Testis (tissue), 3 donors: ENCODE results near the gene LMBRD1. TPM values are rescaled to one million over a fixed set of nuclear protein-coding genes. Genes with fewer than 3 reads are reported as not detected.

Experiments
- DNase-seq: peaks from one replicate; pipeline ENCODE4 v3.0.0-alpha.2; 2019
- H3K27ac ChIP-seq, 2 donors: fragments of 200-600 bp; sonication (generic); one replicate each; pipeline ENCODE4 v1.5.1; 2019
- H3K27me3 ChIP-seq: fragments of 200-600 bp; sonication (generic); one replicate; pipeline ENCODE4 v1.5.1; 2019
- H3K36me3 ChIP-seq: fragments of 200-600 bp; sonication (generic); one replicate; pipeline ENCODE4 v1.5.1; 2017; ENCODE audit warnings: low read depth; ENCODE audit errors: missing control alignments
- H3K4me1 ChIP-seq: fragments of 200-600 bp; sonication (generic); one replicate; pipeline ENCODE4 v1.5.1; 2019
- H3K4me3 ChIP-seq, 2 donors: fragments of 200-600 bp; sonication (generic); one replicate each; pipeline ENCODE4 v1.5.1; 2017 to 2019
- H3K9me3 ChIP-seq: fragments of 200-600 bp; sonication (generic); one replicate; pipeline ENCODE4 v1.5.1; 2017
- CTCF ChIP-seq, 3 experiments: fragments of 450-650 bp in 2 of 3; fragments of 200-600 bp in 1 of 3; sonication (generic) in 1 of 3; IDR thresholded peaks; one replicate each; pipeline ENCODE4 v1.5.1; 2016 to 2019; ENCODE audit warnings: antibody characterized with exemption in 3 of 3, mild to moderate bottlenecking in 2 of 3, moderate library complexity in 1 of 3
- POLR2A ChIP-seq: fragments of 450-650 bp; IDR thresholded peaks from one replicate; pipeline ENCODE4 v1.6.1; 2017; ENCODE audit warnings: antibody characterized with exemption, mild to moderate bottlenecking, moderate library complexity
- WGBS, 2 donors: methylation state at CpG; one replicate each; pipeline ENCODE4 v1.1.5; 2018; 5-methylcytosine and 5-hydroxymethylcytosine counted together
- intact Hi-C: fragments of 100-400 bp; cut with DNase I; formaldehyde crosslinking; loops from one replicate; pipeline ENCODE4 v1.15.1; 2023; ENCODE audit warnings: low total_unique reads
- polyA plus RNA-seq: library from polyadenylated mRNA; stranded (reverse); fragments of 350-450 nt; fragmentation: Illumina TruSeq; extraction: RNeasy Lipid Tissue Mini Kit (QIAGEN cat#74804); gene quantifications from one replicate; pipeline ENCODE4 v1.2.3, GENCODE V29; 2014; ENCODE audit warnings: low read depth, low replicate concordance; ENCODE audit not compliant: insufficient read depth
- total RNA-seq, 2 donors: library from RNA; depleted of rRNA; stranded (reverse); fragments of >200 nt; gene quantifications; one replicate each; pipeline ENCODE4 v1.2.3, GENCODE V29; 2016

Gene LMBRD1
- total and polyA plus RNA-seq, 3 donors from 2014 or later = 43.0 to 54.4 (median 49.2) TPM

- intact Hi-C loops = no loop called here
- no peak overlapping the region for H3K27ac ChIP-seq
- no peaks in the 10 kb centered on the region for H3K4me1 ChIP-seq
- H3K4me3 ChIP-seq = no peak overlapping the region
- no peak for DNase-seq
- H3K9me3 ChIP-seq = no peaks in the 10 kb centered on the region
- no peaks in the 10 kb centered on the region for H3K27me3 ChIP-seq
- H3K36me3 ChIP-seq = no peaks in the 10 kb centered on the region
- TF ChIP-seq CTCF (IDR thresholded peaks at IDR 0.05) (no peak), POLR2A (no peak)
- 91 to 92% methylated on average over 3 of the region's 3 CpGs for WGBS, 2 donors
These were observed 33.0 kb downstream of the LMBRD1 start for GRCh38 chr6:69763763-69764162.

GRCh38 chr6:69761853-69762252, 35.0 kb downstream of the LMBRD1 start:
- TF ChIP-seq CTCF (IDR thresholded peaks at IDR 0.05) (no peak), POLR2A (no peak)
- H3K27me3 ChIP-seq = no peaks in the 10 kb centered on the region
- peaks cover 3% of the 10 kb centered on the region for H3K4me1 ChIP-seq
- DNase-seq = no peak
- 83 to 89% methylated on average over 2 of the region's 2 CpGs for WGBS, 2 donors
- no peaks in the 10 kb centered on the region for H3K9me3 ChIP-seq
- no peak overlapping the region for H3K4me3 ChIP-seq
- no peak overlapping the region for H3K27ac ChIP-seq
- no peaks in the 10 kb centered on the region for H3K36me3 ChIP-seq
- intact Hi-C loops = no loop called here

- Histone ChIP-seq H3K9me3 (no peaks in the 10 kb centered on the region), H3K27me3 (no peaks in the 10 kb centered on the region), H3K36me3 (no peaks in the 10 kb centered on the region), H3K4me1 (peaks cover 3% of the 10 kb centered on the region), H3K27ac (no peak overlapping the region), H3K4me3 (no peak overlapping the region)
- intact Hi-C loops = no loop called here
- no peak for DNase-seq
- TF ChIP-seq POLR2A (no peak), CTCF (IDR thresholded peaks at IDR 0.05) (no peak)
- WGBS, 2 donors = 21 to 47% methylated on average over 1 of the region's 1 CpG
These were observed 38.6 kb downstream of the LMBRD1 start for GRCh38 chr6:69758214-69758613.

- intact Hi-C loops = no loop called here
- H3K4me3 ChIP-seq = no peak overlapping the region
- no peaks in the 10 kb centered on the region for H3K27me3 ChIP-seq
- H3K9me3 ChIP-seq = no peaks in the 10 kb centered on the region
- no peak for DNase-seq
- 91 to 92% methylated on average over 1 of the region's 1 CpG for WGBS, 2 donors
- H3K36me3 ChIP-seq = no peaks in the 10 kb centered on the region
- no peak for TF ChIP-seq CTCF (IDR thresholded peaks at IDR 0.05)
- no peak for TF ChIP-seq POLR2A
- no peak overlapping the region for H3K27ac ChIP-seq
- peaks cover 3% of the 10 kb centered on the region for H3K4me1 ChIP-seq
These were observed 39.9 kb downstream of the LMBRD1 start for GRCh38 chr6:69756907-69757306.

- H3K27me3 ChIP-seq = no peaks in the 10 kb centered on the region
- peaks cover 3% of the 10 kb centered on the region for H3K4me1 ChIP-seq
- no peaks in the 10 kb centered on the region for H3K9me3 ChIP-seq
- TF ChIP-seq POLR2A (no peak), CTCF (IDR thresholded peaks at IDR 0.05) (no peak)
- no peak overlapping the region for H3K27ac ChIP-seq
- no peak for DNase-seq
- no peaks in the 10 kb centered on the region for H3K36me3 ChIP-seq
- intact Hi-C loops = no loop called here
- H3K4me3 ChIP-seq = no peak overlapping the region
These were observed 40.4 kb downstream of the LMBRD1 start for GRCh38 chr6:69756366-69756765.
